Neutrophil (primary cell): ENCODE measurements around the gene ARHGDIG.
"Not testable (repeated sequence)": the region's sequence is repeated elsewhere in the genome, so short reads cannot be mapped to it uniquely, and the experiment has no call there.

ENCODE experiments used
- H3K27ac ChIP-seq: fragments of 200-600 bp; sonication (generic); 2 replicates; pipeline ENCODE4 v1.5.1; 2016; ENCODE audit warnings: mild to moderate bottlenecking, moderate library complexity
- H3K27me3 ChIP-seq: fragments of 200-600 bp; sonication (generic); 2 replicates; pipeline ENCODE4 v1.6.0; 2016; ENCODE audit warnings: mild to moderate bottlenecking
- H3K36me3 ChIP-seq: fragments of 200-600 bp; sonication (generic); 2 replicates; pipeline ENCODE4 v1.5.1; 2017
- H3K4me1 ChIP-seq, 2 experiments: fragments of 200-600 bp in 1 of 2; sonication (generic) in 1 of 2; 1 replicate in 1 of 2; 2 replicates in 1 of 2; pipeline versions ENCODE4 v1.5.1 to v1.6.1; 2013 to 2016; ENCODE audit warnings: low read depth in 1 of 2, low read length in 1 of 2, mild to moderate bottlenecking in 1 of 2, moderate library complexity in 1 of 2; ENCODE audit not compliant: control insufficient read depth in 1 of 2, insufficient read depth in 1 of 2
- H3K4me3 ChIP-seq, 2 experiments: fragments of 200-600 bp in 1 of 2; sonication (generic) in 1 of 2; 1 replicate in 1 of 2; 2 replicates in 1 of 2; pipeline ENCODE4 v1.5.1; 2013 to 2016; ENCODE audit warnings: low read depth in 1 of 2, low read length in 1 of 2, mild to moderate bottlenecking in 1 of 2, moderate library complexity in 1 of 2
- H3K9me3 ChIP-seq: fragments of 200-600 bp; sonication (generic); 2 replicates; pipeline ENCODE4 v1.5.1; 2016
- CTCF ChIP-seq: fragments of 200-600 bp; sonication (generic); IDR thresholded peaks from 2 replicates; pipeline ENCODE4 v1.5.1; 2016; ENCODE audit warnings: antibody characterized with exemption

The ARHGDIG gene

GRCh38 chr16:252366-253337, 27.7 kb upstream of the ARHGDIG start:
- Histone ChIP-seq H3K4me3 (peak overlapping the region; percentile 27 to 37), H3K27me3 (no peaks in the 10 kb centered on the region), H3K36me3 (no peaks in the 10 kb centered on the region), H3K4me1 (peaks cover 20 to 23% of the 10 kb centered on the region in 2 experiments), H3K9me3 (no peaks in the 10 kb centered on the region), H3K27ac (peak overlapping the region; percentile 90)
- no peak for TF ChIP-seq CTCF

- H3K9me3 ChIP-seq, result no peaks in the 10 kb centered on the region
- H3K36me3 ChIP-seq, result no peaks in the 10 kb centered on the region
- H3K27me3 ChIP-seq, result no peaks in the 10 kb centered on the region
- H3K4me1 ChIP-seq, result peaks cover 20 to 23% of the 10 kb centered on the region in 2 experiments
- TF ChIP-seq CTCF, result no peak
- H3K27ac ChIP-seq, result peak overlapping the region; percentile 25
- no peak overlapping the region for H3K4me3 ChIP-seq
These were observed 26.6 kb upstream of the ARHGDIG start for GRCh38 chr16:253833-254232.

GRCh38 chr16:254461-254860, 25.9 kb upstream of the ARHGDIG start:
- Histone ChIP-seq H3K27ac (no peak overlapping the region), H3K9me3 (no peaks in the 10 kb centered on the region), H3K27me3 (no peaks in the 10 kb centered on the region), H3K4me3 (no peak overlapping the region), H3K36me3 (peaks cover 2% of the 10 kb centered on the region), H3K4me1 (peaks cover 20 to 23% of the 10 kb centered on the region in 2 experiments)
- TF ChIP-seq CTCF, result no peak

- peaks cover 20 to 23% of the 10 kb centered on the region in 2 experiments for H3K4me1 ChIP-seq
- peaks cover 9% of the 10 kb centered on the region for H3K36me3 ChIP-seq
- H3K27me3 ChIP-seq, result no peaks in the 10 kb centered on the region
- H3K27ac ChIP-seq, result no peak overlapping the region
- H3K9me3 ChIP-seq, result no peaks in the 10 kb centered on the region
- H3K4me3 ChIP-seq, result no peak overlapping the region
- TF ChIP-seq CTCF, result no peak
These were observed 25.2 kb upstream of the ARHGDIG start for GRCh38 chr16:255183-255582.

- H3K36me3 ChIP-seq, result peaks cover 38% of the 10 kb centered on the region
- H3K4me1 ChIP-seq, H3K4me3 ChIP-seq, H3K27ac ChIP-seq, H3K27me3 ChIP-seq, H3K9me3 ChIP-seq: not testable (repeated sequence)
These were observed 22.3 kb upstream of the ARHGDIG start for GRCh38 chr16:258091-258490.

- peaks cover 50% of the 10 kb centered on the region for H3K36me3 ChIP-seq
- no peaks in the 10 kb centered on the region for H3K9me3 ChIP-seq
- no peak overlapping the region for H3K4me3 ChIP-seq
- no peaks in the 10 kb centered on the region for H3K4me1 ChIP-seq
- no peak overlapping the region for H3K27ac ChIP-seq
- no peaks in the 10 kb centered on the region for H3K27me3 ChIP-seq
- no peak for TF ChIP-seq CTCF
These were observed 21.2 kb upstream of the ARHGDIG start for GRCh38 chr16:259226-259625.
